H1 (cell line): ENCODE data around the gene LTC4S. TPM values are rescaled to one million over a fixed set of nuclear protein-coding genes. Genes with fewer than 3 reads are reported as not detected.

ENCODE experiments used
- KDM5A ChIP-seq: fragments of 200-600 bp; IDR thresholded peaks from 2 replicates; pipeline ENCODE4 v1.7.1; 2012; ENCODE audit warnings: mild to moderate bottlenecking, low read length, inconsistent platforms, mixed read lengths
- SP4 ChIP-seq: IDR thresholded peaks from 2 replicates; pipeline ENCODE4 v1.6.1; 2012; ENCODE audit warnings: low read length, inconsistent platforms
- TAF1 ChIP-seq: IDR thresholded peaks from 2 replicates; pipeline ENCODE4 v1.6.1; 2011; ENCODE audit warnings: mild to moderate bottlenecking, low read depth, low read length
- TAF7 ChIP-seq: optimal IDR thresholded peaks from 2 replicates; pipeline ENCODE3; 2011; ENCODE audit warnings: low read depth, mild to moderate bottlenecking, inconsistent platforms, low read length, moderate library complexity, borderline replicate concordance
- polyA plus RNA-seq, 7 experiments: library from polyadenylated mRNA; depleted of rRNA in 3 of 7; stranded (reverse) in 5 of 7; unstranded in 2 of 7; fragments of >200 nt in 5 of 7; fragments of 200-250 nt in 2 of 7; gene quantifications; 1 replicate in 5 of 7; 2 replicates in 1 of 7; 4 replicates in 1 of 7; pipeline versions ENCODE4 v1.2.1 to v1.2.3, GENCODE V29; 2011 to 2013; ENCODE audit warnings: missing spikeins in 2 of 7, mixed read lengths in 2 of 7
- total RNA-seq: library from RNA; stranded (reverse); fragmentation: NEBNext Ultra II Directional; extraction: Animal tissue kit (Norgen Biotek cat#: 25700); gene quantifications from 2 replicates; pipeline ENCODE4 v1.2.1, GENCODE V29; 2021

LTC4S gene
- total and polyA plus RNA-seq, 2 of the 8 experiments (the other 6 are each of a cell fraction or from before 2014, with no cell fraction given), result 2.2 to 3.7 TPM

DNA sequence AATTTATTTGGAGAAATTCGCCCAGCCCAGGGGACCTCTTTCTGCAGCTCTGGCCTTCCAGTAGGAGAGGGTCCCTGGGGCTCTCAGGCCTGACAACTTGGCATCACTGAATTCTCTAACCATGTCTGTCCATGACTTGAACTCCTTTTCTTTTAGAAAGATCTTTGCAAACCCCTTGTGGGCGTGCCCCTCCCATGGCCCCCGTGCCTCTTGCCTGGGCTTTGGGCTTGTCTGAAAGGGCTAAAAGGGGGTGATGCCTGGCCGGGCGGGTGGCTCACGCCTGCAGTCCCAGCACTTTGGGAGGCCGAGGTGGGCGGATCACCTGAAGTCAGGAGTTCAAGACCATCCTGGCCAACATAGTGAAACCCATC, 23.7 kb downstream of the LTC4S start (continued):
- no peak for TF ChIP-seq TAF1
- TF ChIP-seq KDM5A, result no peak
- TF ChIP-seq SP4, result no peak
- TF ChIP-seq TAF7, result no peak
